HepG2 (cell line): Measurements from ENCODE around the gene IL5RA. TPM values are rescaled to one million over a fixed set of nuclear protein-coding genes. Genes with fewer than 3 reads are reported as not detected.

Experiments
- CCAR2 ChIP-seq: fragments of 200-400 bp; formaldehyde crosslinking; optimal IDR thresholded peaks from 2 replicates; pipeline ENCODE3; 2018; ENCODE audit warnings: low read depth, mild to moderate bottlenecking, low read length, moderate library complexity
- CEBPZ ChIP-seq: IDR thresholded peaks from 2 replicates; pipeline ENCODE4 v1.6.1; 2012; ENCODE audit warnings: low read length, improper control_type of control experiment
- DMTF1 ChIP-seq: sonication (generic); formaldehyde crosslinking; IDR thresholded peaks from 2 replicates; pipeline ENCODE4 v1.4.0; 2020; ENCODE audit warnings: mild to moderate bottlenecking, missing genetic modification reagents
- GATAD1 ChIP-seq: IDR thresholded peaks from 2 replicates; pipeline ENCODE4 v1.6.1; 2016; ENCODE audit warnings: missing genetic modification reagents, missing compliant biosample characterization
- MNT ChIP-seq: fragments of 450-650 bp; IDR thresholded peaks from 2 replicates; pipeline ENCODE4 v1.6.1; 2016
- MXI1 ChIP-seq: IDR thresholded peaks from 3 replicates; pipeline ENCODE4 v1.6.1; 2012; ENCODE audit warnings: low read depth, low read length, inconsistent platforms, borderline replicate concordance
- NR2C2 ChIP-seq: sonication (generic); formaldehyde crosslinking; IDR thresholded peaks from 2 replicates; pipeline ENCODE4 v1.4.0; 2020; ENCODE audit warnings: missing genetic modification reagents, mild to moderate bottlenecking, moderate library complexity, borderline replicate concordance
- PITX1 ChIP-seq: sonication (generic); formaldehyde crosslinking; IDR thresholded peaks from 2 replicates; pipeline ENCODE4 v1.5.1; 2020; ENCODE audit warnings: mild to moderate bottlenecking, missing genetic modification reagents
- PRDM10 ChIP-seq: sonication (generic); formaldehyde crosslinking; IDR thresholded peaks from 2 replicates; pipeline ENCODE4 v1.4.0; 2020; ENCODE audit warnings: low read depth, missing genetic modification reagents
- TCF7 ChIP-seq: sonication (generic); IDR thresholded peaks from 2 replicates; pipeline ENCODE4 v1.6.1; 2016; ENCODE audit warnings: antibody characterized with exemption, low read depth
- TEAD3 ChIP-seq: optimal IDR thresholded peaks from 2 replicates; pipeline ENCODE3; 2016; ENCODE audit warnings: borderline replicate concordance
- ZBTB46 ChIP-seq: sonication (generic); formaldehyde crosslinking; IDR thresholded peaks from 2 replicates; pipeline ENCODE4 v1.4.0; 2020; ENCODE audit warnings: mild to moderate bottlenecking, missing genetic modification reagents, borderline replicate concordance
- ZKSCAN5 ChIP-seq: sonication (generic); formaldehyde crosslinking; IDR thresholded peaks from 2 replicates; pipeline ENCODE4 v1.5.1; 2020; ENCODE audit warnings: mild to moderate bottlenecking, missing genetic modification reagents
- ZNF792 ChIP-seq: IDR thresholded peaks from 2 replicates; pipeline ENCODE4 v1.6.1; 2016
- ZSCAN20 ChIP-seq: sonication (generic); formaldehyde crosslinking; IDR thresholded peaks from 2 replicates; pipeline ENCODE4 v1.4.0; 2020; ENCODE audit warnings: missing genetic modification reagents, mild to moderate bottlenecking, borderline replicate concordance
- polyA plus RNA-seq, 8 experiments: library from polyadenylated mRNA; depleted of rRNA in 3 of 8; stranded (reverse) in 7 of 8; unstranded in 1 of 8; fragments of >200 nt; fragmentation: Illumina TruSeq in 4 of 8; extraction: Trizol in 4 of 8; gene quantifications; 2 replicates each; pipeline versions ENCODE4 v1.2.1 to v1.2.3, GENCODE V29; 2011 to 2016; ENCODE audit warnings: low read depth in 4 of 8, missing spikeins in 1 of 8, mixed read lengths in 1 of 8; ENCODE audit not compliant: insufficient read depth in 1 of 8
- total RNA-seq, 5 experiments: library from RNA; depleted of rRNA; stranded (reverse); fragments of >200 nt; fragmentation: Illumina TruSeq; extraction: Trizol; gene quantifications; 2 replicates each; pipeline ENCODE4 v1.2.3, GENCODE V29; 2016; ENCODE audit warnings: low read depth in 1 of 5

The IL5RA gene
- total and polyA plus RNA-seq, 2 of the 13 experiments (the other 11 are each of a cell fraction or from before 2014, with no cell fraction given) = not detected

- peak; percentile 66 for TF ChIP-seq MNT
- TF ChIP-seq ZKSCAN5 (CRISPR knock-in tag) = no peak
- no peak for TF ChIP-seq TCF7
- TF ChIP-seq DMTF1 (CRISPR knock-in tag) = no peak
- TF ChIP-seq CEBPZ = no peak
- no peak; the same call in 1 of the 2 replicates for TF ChIP-seq PITX1 (CRISPR knock-in tag)
- no peak for TF ChIP-seq PRDM10 (CRISPR knock-in tag)
- TF ChIP-seq TEAD3 = no peak
- peak; percentile 81 for TF ChIP-seq GATAD1 (CRISPR knock-in tag)
- peak; percentile 84; the same call in 2 of the 3 replicates for TF ChIP-seq MXI1
- TF ChIP-seq ZBTB46 (CRISPR knock-in tag) = no peak
- TF ChIP-seq CCAR2 = no peak
- no peak for TF ChIP-seq ZNF792 (CRISPR knock-in tag)
- TF ChIP-seq ZSCAN20 (CRISPR knock-in tag) = peak; percentile 50; the same call in 1 of the 2 replicates
- TF ChIP-seq NR2C2 = peak; percentile 66; the same call in 1 of the 2 replicates
Measured at GRCh38 chr3:3126477-3127431, 16.6 kb upstream of the IL5RA start, which contains the start of gene TRNT1 (continued).
